ENCODE measurements around the gene CERKL. TPM values are rescaled to one million over a fixed set of nuclear protein-coding genes. Genes with fewer than 3 reads are reported as not detected.

The CERKL gene
- total and polyA plus RNA-seq, 2 of the 13 experiments (the other 11 are each of a cell fraction or from before 2014, with no cell fraction given) = not detected

DNA sequence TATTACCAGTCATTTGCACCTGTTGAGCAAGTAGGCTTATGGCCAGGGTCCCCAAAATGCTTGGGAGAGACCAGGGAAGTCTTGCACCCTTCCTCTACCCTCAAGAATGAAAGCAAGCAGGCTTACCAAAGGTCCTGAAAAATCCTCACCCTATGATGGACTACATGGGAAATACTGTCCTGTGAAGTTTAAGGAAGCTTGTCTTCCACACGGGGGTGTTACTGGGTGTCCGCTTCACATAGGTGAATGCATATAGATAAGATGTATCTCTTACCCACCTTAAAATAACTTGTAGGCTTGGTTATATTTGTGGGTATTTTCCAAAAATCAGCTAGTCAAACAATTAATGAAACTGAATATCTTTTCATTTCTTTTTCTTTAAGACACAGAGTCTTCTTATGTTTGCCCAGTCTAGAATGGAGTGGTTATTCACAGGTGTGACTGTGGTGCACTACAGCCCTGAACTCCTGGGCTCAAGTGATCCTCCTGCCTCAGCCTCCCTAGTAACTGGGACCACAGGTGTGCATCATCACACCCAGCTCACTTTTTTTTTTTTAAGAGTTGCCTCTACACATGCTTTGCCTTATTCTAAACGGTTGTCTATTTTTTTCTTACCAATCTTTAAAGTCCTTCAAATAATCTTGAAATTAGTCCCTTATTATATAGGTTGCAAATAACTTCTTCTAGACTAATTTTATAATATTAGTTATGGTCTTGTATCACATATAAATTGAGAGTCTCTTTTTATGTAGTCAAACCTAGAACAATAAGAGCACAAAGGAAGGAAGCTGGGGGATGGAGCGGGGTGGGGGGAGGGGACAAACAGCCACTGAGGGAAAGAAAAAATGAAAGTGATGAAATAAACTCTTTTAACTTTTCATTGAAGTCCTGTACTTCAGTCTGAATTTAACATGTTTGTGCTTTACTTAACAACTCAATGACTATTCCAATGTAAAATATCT is 49.0 kb downstream of the CERKL start:
- Histone ChIP-seq H3K9ac (ENCODE audit: insufficient read depth, low read depth, low read length) (no peak overlapping the region), H3K9me3 (ENCODE audit: low read length) (no peaks in the 10 kb centered on the region), H3K36me3 (replicated peaks in 1 of 2; ENCODE audit: control insufficient read depth in 1 of 2, insufficient read depth in 2 of 2, low read length in 2 of 2) (no peaks in the 10 kb centered on the region), H3K27me3 (ENCODE audit: control insufficient read depth in 1 of 2, insufficient read depth in 2 of 2, low read length in 2 of 2) (no peaks in the 10 kb centered on the region), H3K4me3 (replicated peaks in 1 of 3; ENCODE audit: insufficient read depth in 1 of 3, low read depth in 2 of 3, low read length in 3 of 3) (no peak overlapping the region), H2AFZ (ENCODE audit: low read length) (no peak overlapping the region), H3K79me2 (ENCODE audit: insufficient read depth, low read length) (no peaks in the 10 kb centered on the region), H4K20me1 (ENCODE audit: insufficient read depth, low read length) (no peaks in the 10 kb centered on the region), H3K4me2 (ENCODE audit: low read depth, low read length) (no peak overlapping the region), H3K4me1 (ENCODE audit: insufficient read depth, low read length) (no peaks in the 10 kb centered on the region), H3K27ac (ENCODE audit: extremely low read length, insufficient read depth, low read length) (no peak overlapping the region)
- in situ Hi-C loops (cut with HindIII; ENCODE audit: extremely low pct_ligation_motif_present, low pct_unique_long_range_greater_than_20kb) = no loop called here
- intact Hi-C loops (cut with micrococcal nuclease; ENCODE audit: unreplicated experiment) = no loop called here
- POLR2A ChIA-PET = no interaction called here
- DNase-seq (ENCODE audit: low spot score) (no peak), ATAC-seq (no peak), FAIRE-seq (no peak)
- no TSS peak for BruUV-seq (replicated peaks)
- 28% methylated on average over 4 of the region's 4 CpGs for WGBS (ENCODE audit: low lambda C conversion rate)
- CTCF ChIA-PET (ENCODE audit: low intra/inter-chr PET ratio, low total read pairs) = no interaction called here
- TF ChIP-seq PTBP1 (IDR thresholded peaks at IDR 0.05; ENCODE audit: low read depth, low read length, poor library complexity, severe bottlenecking) (no peak), ZBTB34 (CRISPR knock-in tag; IDR thresholded peaks at IDR 0.05) (no peak), ZNF17 (CRISPR knock-in tag; IDR thresholded peaks at IDR 0.05) (no peak), ZSCAN30 (CRISPR knock-in tag; IDR thresholded peaks at IDR 0.05) (no peak)
- TF ChIP-seq, protein P1, sequence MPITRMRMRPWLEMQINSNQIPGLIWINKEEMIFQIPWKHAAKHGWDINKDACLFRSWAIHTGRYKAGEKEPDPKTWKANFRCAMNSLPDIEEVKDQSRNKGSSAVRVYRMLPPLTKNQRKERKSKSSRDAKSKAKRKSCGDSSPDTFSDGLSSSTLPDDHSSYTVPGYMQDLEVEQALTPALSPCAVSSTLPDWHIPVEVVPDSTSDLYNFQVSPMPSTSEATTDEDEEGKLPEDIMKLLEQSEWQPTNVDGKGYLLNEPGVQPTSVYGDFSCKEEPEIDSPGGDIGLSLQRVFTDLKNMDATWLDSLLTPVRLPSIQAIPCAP (CRISPR knock-in tag; IDR thresholded peaks at IDR 0.05; ENCODE audit: low read depth) = no peak
- TF ChIP-seq, protein P2, sequence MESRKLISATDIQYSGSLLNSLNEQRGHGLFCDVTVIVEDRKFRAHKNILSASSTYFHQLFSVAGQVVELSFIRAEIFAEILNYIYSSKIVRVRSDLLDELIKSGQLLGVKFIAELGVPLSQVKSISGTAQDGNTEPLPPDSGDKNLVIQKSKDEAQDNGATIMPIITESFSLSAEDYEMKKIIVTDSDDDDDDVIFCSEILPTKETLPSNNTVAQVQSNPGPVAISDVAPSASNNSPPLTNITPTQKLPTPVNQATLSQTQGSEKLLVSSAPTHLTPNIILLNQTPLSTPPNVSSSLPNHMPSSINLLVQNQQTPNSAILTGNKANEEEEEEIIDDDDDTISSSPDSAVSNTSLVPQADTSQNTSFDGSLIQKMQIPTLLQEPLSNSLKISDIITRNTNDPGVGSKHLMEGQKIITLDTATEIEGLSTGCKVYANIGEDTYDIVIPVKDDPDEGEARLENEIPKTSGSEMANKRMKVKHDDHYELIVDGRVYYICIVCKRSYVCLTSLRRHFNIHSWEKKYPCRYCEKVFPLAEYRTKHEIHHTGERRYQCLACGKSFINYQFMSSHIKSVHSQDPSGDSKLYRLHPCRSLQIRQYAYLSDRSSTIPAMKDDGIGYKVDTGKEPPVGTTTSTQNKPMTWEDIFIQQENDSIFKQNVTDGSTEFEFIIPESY (CRISPR knock-in tag; IDR thresholded peaks at IDR 0.05) = no peak
- TF ChIP-seq, protein P3, sequence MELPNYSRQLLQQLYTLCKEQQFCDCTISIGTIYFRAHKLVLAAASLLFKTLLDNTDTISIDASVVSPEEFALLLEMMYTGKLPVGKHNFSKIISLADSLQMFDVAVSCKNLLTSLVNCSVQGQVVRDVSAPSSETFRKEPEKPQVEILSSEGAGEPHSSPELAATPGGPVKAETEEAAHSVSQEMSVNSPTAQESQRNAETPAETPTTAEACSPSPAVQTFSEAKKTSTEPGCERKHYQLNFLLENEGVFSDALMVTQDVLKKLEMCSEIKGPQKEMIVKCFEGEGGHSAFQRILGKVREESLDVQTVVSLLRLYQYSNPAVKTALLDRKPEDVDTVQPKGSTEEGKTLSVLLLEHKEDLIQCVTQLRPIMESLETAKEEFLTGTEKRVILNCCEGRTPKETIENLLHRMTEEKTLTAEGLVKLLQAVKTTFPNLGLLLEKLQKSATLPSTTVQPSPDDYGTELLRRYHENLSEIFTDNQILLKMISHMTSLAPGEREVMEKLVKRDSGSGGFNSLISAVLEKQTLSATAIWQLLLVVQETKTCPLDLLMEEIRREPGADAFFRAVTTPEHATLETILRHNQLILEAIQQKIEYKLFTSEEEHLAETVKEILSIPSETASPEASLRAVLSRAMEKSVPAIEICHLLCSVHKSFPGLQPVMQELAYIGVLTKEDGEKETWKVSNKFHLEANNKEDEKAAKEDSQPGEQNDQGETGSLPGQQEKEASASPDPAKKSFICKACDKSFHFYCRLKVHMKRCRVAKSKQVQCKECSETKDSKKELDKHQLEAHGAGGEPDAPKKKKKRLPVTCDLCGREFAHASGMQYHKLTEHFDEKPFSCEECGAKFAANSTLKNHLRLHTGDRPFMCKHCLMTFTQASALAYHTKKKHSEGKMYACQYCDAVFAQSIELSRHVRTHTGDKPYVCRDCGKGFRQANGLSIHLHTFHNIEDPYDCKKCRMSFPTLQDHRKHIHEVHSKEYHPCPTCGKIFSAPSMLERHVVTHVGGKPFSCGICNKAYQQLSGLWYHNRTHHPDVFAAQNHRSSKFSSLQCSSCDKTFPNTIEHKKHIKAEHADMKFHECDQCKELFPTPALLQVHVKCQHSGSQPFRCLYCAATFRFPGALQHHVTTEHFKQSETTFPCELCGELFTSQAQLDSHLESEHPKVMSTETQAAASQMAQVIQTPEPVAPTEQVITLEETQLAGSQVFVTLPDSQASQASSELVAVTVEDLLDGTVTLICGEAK (IDR thresholded peaks at IDR 0.05) = no peak
- TF ChIP-seq, protein P3 (CRISPR knock-in tag; IDR thresholded peaks at IDR 0.05) = no peak
